Measurements from ENCODE around the gene FAM107B. TPM values are rescaled to one million over a fixed set of nuclear protein-coding genes. Genes with fewer than 3 reads are reported as not detected.
"Not testable (repeated sequence)": the region's sequence is repeated elsewhere in the genome, so short reads cannot be mapped to it uniquely, and the experiment has no call there.

The FAM107B gene
- polyA plus RNA-seq, 3 donors: 108 to 120 (median 112) TPM

DNA sequence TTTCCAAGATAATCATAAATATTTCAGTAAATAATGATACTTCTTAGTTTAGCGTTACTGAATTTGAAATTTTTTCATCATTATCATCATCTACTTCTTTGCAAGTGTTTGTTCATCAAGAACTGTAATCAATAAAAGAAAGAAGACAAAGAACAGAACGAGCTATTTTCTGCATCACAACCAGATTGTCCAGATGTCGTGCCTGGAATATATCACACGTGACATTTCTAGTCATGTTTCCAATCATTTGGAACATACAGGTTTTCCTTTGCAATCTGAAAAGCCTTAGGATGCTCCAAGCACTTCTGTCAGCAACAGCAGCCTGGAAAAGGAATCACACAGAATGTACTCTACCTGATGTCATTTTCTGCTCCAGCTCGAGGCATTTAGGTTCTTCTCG, 107.4 kb downstream of the FAM107B start:
- DNase-seq (ENCODE audit: low read depth in 3 of 3, low spot score in 2 of 3): no peak

DNA sequence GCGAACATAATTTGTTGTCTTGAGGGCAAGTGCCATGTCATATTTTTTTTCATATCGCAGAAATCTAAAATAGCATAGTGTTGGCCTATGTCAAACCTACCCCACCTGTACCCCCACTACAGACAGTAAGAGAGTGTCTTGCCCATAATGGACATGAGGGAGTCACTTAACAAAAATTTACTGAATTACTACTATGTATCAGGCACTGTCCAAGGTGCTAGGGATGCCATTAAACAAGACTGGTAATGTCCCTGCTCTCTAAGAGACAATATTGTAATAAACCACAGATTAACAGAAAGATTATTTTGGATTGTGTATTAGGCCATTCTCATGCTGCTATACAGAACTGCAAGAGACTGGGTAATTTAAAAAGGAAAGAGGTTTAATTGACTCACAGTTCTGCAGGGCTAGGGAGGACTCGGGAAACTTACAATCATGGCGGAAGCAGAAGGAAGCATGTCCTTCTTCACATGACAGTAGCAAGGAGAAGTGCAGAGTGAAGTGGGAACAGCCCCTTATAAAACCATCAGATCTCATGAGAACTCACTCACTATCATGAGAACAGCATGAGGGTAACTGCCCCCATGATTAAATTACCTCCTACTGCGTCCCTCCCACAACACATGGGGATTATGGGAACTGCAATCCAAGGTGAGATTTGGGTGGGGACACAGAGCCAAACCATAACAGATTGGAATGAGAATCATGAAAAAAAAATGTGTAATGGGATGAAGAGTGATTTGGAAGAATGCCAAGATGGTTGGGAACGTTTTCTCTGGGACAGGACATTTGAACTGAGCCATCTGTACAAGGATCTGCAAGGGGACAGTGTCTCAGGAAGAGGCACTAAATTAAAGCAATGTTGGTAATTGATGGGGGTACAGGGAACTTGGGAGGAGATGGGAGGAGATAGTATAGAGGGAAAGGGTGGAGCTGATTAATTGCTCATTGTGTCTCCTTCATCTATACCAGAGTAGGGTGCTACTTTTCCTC, 108.5 kb downstream of the FAM107B start:
- DNase-seq (ENCODE audit: low read depth in 3 of 3, low spot score in 2 of 3): no peak

DNA sequence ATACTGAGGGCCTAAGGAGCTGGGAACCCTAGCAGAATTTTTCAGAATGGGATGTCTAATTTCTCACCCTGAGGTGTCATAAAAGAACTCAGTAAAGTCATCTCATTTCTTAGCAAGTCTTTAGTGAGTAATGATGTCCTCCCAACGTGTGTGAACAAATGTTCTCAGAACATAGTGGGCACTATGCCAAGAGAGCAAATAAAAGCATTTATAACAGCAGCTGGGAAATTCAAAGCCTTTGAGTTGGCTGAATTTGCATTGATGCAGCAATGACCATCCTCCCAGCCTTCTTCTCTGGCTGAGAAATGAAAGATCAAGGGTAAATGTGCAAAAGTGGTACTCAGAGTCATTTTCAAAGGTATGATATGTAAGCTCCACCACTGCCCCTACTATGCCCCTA, 109.4 kb downstream of the FAM107B start:
- DNase-seq (ENCODE audit: low read depth in 3 of 3, low spot score in 2 of 3): no peak

DNA sequence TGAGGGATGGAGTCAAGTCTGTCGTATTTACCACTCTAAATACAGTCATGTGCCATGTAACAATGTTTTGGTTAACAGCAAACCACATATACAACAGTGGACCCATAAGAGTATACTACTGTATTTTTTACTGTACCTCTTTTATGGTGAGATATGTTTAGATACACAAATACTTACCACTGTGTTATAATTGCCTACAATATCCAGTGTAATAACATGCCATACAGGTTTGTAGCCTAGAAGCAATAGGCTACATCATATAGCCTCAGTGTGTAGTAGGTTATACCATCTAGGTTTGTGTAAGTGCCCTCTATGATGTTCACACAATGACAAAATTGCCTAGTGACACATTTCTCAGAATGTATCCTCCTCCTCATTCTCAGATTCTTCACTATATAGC, 110.4 kb downstream of the FAM107B start:
- no peak for DNase-seq (ENCODE audit: low read depth in 3 of 3, low spot score in 2 of 3)

DNA sequence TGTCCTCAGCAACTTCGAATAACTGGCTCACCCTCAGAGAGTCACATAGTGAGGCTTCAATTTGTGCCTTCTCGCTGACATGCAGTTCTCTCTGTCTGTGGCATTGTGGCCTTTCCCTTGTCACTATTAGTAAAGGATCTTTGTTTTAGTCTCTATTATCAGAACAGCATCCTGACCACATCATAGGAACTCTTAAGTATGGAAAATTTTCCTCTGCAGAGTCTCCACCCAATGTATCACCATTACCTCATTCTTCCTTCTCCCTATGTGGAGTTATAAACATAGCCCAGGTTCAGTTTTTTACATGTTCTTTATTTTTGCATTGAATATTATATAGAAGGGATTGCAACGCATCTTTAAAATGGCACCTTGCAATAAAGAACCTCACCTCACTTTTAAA, 112.9 kb downstream of the FAM107B start:
- DNase-seq (ENCODE audit: low read depth in 3 of 3, low spot score in 2 of 3): no peak

DNA sequence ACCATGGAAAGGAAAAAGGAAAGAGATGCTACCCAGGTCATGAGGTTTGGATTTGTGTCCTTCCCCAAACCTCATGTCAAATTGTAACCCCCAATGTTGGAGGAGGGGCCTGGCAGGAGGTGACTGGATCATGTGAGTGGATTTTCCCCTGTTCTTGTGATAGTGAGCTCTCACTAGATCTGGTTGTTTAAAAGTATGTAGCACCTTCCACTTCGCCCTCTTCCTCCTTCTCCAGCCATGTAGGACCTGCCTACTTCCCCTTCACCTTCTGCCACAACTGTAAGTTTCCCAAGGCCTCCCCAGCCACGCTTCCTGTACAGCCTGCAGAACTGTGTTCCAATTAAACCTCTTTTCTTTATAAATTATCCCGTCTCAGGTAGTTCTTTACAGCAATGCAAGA, 113.9 kb downstream of the FAM107B start:
- no peak for DNase-seq (ENCODE audit: low read depth in 3 of 3, low spot score in 2 of 3)

DNA sequence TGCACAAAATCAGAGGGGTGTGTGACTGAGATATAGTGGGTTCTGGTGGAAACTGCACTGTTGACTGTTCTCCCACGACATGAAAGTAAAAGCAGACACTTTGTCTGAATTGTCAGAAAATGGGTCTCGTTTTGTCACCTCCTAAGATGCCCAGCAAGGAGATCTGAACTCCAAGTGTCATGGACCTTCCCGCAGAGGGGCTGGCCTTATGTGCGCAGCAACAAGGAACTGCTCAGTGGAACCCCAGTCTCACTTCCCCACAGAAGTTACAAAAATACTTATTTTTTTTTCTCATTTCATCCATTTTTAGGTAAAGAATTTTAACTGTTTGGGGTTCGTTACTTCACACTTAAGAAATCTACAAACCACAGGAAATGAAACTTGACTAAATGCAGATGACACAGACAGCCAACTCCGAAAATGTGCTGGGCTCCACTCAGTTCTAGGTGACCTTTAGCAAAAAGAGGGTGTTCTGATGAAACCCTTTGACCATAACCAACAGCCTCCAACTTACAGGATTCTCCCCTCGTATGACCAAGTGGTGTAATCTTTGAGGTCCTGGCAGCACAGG, 115.0 kb downstream of the FAM107B start:
- no peak for DNase-seq (ENCODE audit: low read depth in 3 of 3, low spot score in 2 of 3)

DNA sequence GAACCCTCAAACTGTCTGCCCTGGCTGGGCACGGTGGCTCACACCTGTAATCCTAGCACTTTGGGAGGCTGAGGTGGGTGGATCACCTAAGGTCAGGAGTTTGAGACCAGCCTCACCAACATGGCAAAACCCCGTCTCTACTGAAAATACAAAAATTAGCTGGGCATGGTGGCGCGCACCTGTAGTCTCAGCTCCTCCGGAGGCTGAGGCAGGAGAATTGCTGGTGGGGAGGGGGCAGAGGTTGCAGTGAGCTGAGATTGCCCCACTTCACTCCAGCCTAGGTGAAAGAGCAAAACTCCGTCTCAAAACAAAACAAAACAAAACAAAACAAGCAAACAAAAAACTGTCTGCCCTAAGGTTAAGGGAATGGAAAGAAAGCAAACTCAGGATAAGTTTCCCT, 115.6 kb downstream of the FAM107B start:
- not testable (repeated sequence) for DNase-seq (ENCODE audit: low read depth in 3 of 3, low spot score in 2 of 3)

DNA sequence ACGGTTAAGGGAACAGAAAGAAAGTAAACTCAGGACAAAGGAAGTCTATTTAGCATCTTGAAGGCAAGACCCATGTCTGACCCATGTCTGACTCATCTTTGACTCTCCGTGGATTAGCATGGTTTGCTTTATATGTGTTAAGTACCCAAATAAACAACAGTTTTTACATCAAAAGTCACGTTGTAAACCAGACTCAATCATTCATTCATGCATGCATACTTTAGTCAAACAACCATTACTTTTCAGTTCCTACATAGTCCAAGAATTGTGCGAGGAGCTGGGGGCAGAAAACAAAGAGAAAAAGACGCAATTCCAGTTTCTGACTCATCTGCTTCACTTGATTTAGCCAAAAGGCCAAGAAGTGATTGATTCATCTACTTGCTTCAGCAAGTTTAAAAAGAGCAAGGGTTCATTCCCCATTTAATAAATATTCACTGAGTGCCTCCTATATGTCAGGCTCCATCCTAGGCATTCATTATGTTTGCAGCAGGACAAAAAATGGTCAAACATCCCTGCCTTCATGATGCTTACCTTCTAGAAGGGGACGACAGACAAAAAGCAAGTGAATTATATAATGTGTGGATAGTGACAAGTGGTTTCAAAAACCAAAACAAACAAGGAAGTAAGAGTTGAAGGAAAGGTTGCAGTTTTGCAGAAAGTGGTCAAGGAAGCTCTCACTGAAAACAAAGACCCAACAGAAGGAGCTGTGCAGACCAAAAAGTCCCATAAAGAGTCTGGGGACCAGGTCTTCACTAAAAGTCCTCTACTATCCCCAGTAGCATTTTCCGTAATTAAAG, 116.2 kb downstream of the FAM107B start:
- DNase-seq (ENCODE audit: low read depth in 3 of 3, low spot score in 2 of 3): no peak

DNA sequence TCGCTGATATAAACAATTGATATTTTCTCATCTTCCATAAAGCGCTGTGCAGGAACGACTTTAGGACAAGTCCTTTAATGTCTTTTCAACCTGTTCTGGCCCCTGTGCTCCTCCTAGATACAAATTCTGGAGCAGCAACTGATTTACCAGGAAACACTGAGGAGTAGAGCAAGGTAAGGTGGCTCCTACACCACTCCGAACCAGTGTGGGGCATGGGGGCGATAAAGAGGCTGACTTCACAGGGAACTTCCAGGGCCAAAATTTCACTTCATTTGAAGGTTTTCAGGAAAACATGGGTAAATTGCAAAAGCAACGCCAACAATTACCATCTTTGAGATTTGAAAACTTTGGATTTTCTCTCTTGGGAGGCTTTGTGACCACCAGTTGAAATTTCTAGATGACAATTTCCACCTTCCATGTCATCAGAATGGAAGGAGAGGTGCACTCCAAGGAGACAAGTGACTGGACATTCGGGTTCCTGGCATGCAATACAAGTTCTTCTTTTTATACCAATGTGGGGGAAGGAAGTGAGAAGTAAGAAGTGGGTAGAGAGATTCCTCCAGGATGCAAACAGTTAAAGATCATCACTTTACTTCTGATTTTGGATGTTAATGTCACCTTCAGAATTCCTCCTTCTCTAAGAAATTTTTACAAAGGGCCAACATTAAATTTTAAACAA, 118.5 kb downstream of the FAM107B start:
- no peak for DNase-seq (ENCODE audit: low read depth in 3 of 3, low spot score in 2 of 3)

DNA sequence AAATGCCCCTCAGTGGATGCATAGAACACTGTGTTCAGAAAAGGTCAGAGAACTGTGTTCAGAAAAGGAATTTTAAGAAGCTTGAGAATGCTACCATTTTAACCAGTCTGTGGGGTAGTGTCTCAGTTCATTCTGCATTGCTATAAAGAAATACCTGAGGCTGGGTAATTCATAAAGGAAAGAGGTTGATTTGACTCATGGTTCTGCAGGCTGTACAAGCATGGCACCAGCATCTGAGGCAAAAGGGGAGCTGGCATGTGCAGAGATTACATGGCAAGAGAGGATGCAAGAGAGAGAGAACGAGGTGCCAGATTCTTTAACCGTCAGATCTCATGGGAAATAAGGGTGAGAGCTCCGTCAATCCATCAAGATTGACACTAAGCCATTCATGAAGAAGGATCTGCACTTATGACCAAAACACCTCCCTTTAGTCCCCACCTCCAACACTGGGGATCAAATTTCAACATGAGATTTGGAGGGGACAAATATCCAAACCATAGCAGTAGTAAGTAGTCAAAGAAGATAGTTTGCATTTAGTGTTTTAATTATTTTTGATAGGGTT, 119.8 kb downstream of the FAM107B start:
- DNase-seq (ENCODE audit: low read depth in 3 of 3, low spot score in 2 of 3): no peak

DNA sequence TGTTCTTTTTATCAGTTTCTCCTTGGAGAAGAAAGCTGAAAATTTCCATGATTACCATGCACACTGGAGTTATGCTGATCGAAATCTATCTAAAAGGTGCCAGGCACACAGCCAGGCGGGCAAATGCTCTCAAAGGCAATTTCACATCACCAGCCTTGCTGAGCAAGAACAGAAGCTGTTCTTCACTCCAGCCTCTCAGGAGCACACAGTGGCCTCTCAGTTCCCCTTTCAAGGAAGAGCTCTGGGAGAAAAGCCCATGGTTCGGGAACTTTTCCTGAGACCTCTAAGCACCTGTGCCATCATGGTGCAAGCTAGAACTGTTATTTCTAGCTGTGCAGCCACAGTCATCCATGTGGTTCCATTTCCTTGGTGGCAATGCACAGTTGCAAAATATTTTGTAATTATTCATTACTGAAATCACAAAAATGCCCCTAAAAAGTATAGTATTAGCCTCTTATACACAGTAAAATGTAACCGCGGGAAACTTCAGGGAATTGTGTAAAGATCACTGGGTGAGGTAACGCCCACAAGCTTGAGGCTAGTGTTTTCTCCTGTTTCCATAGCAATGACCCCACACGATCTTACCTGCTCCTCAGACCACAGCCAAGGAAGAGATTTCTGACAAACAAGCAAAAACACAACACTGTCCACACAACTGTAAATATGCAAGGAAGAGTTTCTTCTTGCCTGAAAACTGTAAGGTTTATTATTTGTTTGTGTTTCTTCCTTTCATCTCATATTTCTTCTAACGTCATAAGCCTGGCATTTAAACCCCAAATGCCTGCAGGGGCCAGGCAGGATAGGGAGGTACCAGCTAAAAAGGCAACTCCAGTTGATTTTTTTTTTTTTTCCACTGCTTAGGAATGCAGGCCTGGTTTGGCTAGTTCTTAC, 121.2 kb downstream of the FAM107B start:
- peak; percentile 53 to 72 (median 71) for DNase-seq (ENCODE audit: low read depth in 3 of 3, low spot score in 2 of 3)

DNA sequence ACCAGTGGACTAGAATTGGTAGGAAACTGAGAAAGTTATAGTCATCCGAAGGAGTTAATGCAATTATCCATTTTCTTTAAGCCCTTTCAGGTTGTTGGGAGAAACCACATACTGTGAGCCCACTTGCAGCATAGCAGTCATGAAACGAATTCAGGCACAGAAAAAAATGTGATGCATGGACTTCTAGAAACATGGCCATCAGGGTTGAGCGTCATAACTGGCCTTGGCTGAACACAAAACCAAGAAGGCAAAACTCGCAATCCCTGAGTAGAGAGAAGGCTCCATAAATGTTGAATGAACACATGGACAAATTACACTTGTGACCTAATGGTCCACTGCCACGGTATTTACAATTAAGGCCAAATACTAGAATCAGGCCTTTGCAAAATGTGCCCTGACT, 121.9 kb downstream of the FAM107B start:
- DNase-seq (ENCODE audit: low read depth in 3 of 3, low spot score in 2 of 3): no peak

DNA sequence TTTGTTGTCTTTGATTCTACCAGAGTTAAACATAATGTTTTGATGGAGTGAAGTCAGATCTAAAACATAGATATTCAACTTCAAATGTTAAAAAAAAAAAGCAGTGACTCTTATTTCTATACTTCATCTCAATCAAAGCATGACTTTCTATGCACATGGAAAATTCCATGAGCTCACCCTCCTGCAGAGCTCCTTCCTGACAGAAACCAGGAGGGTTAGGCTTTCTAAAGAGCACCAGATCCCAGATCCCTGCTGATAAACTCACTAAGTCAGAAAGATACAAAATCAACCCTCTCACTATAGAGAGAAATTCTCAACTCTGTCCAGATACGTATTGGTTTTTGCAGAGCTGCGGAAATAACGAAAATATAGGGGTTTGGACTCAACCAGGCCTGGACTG, 122.6 kb downstream of the FAM107B start:
- no peak for DNase-seq (ENCODE audit: low read depth in 3 of 3, low spot score in 2 of 3)

DNA sequence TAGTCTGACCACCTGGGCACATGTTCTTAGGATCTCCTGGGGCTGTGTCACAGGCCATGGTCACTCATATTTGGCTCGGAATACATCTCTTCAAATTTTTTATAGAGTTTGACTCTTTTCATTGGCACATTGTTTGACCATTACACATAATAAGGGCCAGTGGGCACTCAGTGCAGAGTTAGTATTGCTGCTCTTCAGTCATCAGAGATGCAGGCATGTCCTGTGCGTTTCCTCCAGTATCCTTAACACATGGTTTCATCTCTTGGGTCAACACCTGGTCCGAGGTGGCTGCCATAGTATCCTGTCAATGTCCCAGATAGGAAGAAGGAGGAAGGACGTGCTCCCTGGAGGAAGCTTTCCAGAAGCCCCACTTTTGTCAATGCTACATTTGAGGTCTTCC, 125.0 kb downstream of the FAM107B start:
- no peak for DNase-seq (ENCODE audit: low read depth in 3 of 3, low spot score in 2 of 3)

DNA sequence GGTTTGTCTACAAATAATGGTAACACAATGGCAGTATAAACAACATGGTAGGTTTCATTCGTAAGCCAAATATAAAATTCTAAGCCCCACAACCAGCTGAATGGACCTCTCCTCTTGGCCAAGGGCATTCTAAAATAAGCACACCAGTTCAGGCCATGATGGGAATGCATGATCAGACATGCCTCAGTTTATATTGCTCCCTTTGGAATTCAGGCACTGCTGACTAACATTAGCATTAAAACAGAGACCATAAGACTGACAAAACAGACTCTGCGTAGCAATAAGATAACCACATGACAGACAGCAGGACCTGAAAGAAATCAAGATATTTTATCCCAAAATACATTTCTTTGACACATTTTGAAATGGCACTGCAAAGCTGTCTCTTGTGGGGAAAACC, 125.8 kb downstream of the FAM107B start:
- DNase-seq (ENCODE audit: low read depth in 3 of 3, low spot score in 2 of 3): no peak

DNA sequence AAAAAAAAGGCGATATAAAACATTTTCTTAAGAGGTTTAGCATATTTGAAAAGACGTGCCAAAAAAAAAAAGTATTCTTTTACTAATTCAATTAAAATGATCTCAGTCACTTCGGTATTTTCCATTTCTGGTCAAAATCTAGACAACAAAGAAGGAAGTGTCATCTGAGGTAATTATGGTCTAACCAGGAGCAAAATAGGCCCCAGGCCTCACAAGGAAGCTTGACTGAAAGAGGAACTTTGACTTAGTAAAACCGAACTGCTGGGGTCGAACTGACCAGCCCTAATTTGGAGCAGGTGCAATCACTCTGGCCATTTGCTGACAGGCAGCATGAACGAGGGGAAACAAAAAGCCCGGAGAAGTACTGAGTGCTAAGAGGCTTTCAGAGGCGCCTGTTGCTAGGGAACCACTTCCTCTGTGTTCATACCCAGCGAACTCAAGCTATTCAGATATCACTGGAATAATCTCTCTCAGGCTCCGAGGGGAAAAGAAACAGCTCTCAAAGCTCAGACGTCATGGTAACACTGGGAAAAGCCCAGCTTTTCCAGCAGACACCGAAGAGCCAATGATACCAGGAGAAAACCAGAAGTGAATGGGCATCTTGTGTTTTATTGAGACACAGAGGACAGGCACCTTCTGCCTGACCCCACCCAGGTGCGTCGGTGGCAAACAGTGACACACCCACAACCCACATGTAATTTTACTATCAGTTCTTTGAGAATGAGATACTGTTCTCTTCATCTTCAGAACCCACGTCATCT, 126.5 kb downstream of the FAM107B start:
- DNase-seq (ENCODE audit: low read depth in 3 of 3, low spot score in 2 of 3): peak; percentile 86 to 89 (median 86)

DNA sequence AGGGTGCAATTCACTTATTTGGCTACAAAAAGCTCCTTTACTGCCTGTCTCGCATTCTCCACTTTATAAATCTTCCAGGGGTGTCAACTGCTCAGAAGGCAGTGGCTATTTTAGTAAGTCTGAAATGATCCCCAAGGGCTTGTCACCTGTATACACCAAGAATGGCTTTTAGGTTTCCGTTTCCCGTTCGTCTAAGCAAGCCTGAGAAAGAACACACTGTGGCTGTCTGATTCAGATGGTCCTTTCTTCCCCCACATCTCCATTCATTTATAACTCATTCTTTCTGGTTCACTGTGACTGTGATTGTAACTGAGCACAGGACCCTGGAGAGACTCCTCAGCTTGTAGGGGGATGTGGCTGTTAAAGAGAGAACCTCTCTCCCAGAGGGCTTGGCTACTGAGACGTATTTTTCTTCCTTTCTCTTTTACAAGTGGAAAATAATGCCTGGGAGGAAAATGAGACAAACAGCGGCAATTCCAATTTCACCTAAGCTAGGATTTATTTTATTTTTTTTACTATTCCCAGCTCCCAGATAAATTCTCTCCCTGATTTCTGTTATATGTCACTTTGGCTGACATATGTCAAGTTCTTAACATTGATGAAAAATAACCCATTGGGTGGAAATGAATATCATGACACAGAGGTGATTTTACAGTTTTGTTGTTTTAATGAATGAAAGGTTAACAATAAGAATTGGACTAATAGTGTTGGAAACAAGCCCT, 129.3 kb downstream of the FAM107B start:
- no peak for DNase-seq (ENCODE audit: low read depth in 3 of 3, low spot score in 2 of 3)

Measured in right renal cortex interstitium (tissue), 3 donors.